Measurements from ENCODE around the gene ANKRD1.
A peak's percentile ranks its signal among the peaks of the same experiment; 100 is the strongest.

The ANKRD1 gene

GRCh38 chr10:90917238-90917967 is 3.5 kb downstream of the ANKRD1 start:
- Histone ChIP-seq H3K36me3 (ENCODE audit: insufficient read depth, low read length) (peaks cover 65% of the 10 kb centered on the region), H3K9ac (ENCODE audit: low read depth, low read length) (peak overlapping the region; percentile 86), H3K27me3 (ENCODE audit: control insufficient read depth, insufficient read depth, low read length) (no peaks in the 10 kb centered on the region), H3K4me2 (ENCODE audit: low read length) (peak overlapping the region; percentile 82), H3K4me1 (ENCODE audit: control insufficient read depth, insufficient read depth, low read length) (peaks cover 33% of the 10 kb centered on the region), H3K9me3 (replicated peaks; ENCODE audit: low read length) (no peaks in the 10 kb centered on the region), H3K4me3 (ENCODE audit: low read length) (peak overlapping the region; percentile 74)

DNA sequence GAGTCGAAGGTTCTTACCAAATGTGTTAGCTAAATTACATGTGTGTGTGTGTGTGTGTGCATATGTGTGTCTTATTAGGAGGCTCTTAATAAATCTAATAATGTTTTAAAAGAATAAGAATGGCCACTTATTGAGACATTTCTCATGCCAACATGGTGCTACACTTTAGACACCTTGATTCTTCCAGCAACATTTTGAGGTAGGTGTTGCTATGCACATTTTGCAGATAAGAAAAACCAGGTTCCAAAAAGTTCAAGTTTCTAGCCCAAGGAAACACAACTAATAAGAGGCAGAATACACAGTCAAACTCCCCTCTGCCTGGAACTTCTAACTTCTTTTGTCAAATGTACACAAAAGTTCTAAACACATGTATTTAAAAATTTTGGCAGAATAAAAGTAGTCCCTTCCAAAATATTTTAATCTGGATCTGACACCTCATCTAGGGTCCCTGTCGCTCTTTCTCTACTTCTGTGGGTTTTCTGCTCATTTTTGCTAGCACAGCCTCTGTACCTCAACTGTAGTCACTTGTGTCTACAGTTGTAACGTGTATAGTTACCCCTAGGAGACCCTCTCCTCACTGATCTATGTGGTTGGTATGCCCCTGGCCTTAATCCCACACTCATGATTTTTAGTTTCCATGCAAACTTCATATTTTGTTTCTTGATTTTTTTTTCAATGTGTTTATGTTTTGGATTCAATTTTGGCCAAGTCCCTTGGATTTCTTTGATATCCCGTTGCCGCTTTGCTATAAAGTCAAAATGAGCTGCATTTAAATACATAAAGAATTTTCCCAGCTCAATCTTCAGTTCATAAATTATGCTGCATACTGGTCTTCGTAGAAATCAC is 4.3 kb downstream of the ANKRD1 start:
- peaks cover 36% of the 10 kb centered on the region for H3K4me1 ChIP-seq (ENCODE audit: control insufficient read depth, insufficient read depth, low read length)
- H3K9ac ChIP-seq (ENCODE audit: low read depth, low read length) = peak overlapping the region; percentile 86
- H3K4me3 ChIP-seq (ENCODE audit: low read length) = peak overlapping the region; percentile 74
- no peaks in the 10 kb centered on the region for H3K9me3 ChIP-seq (replicated peaks; ENCODE audit: low read length)
- H3K27me3 ChIP-seq (ENCODE audit: control insufficient read depth, insufficient read depth, low read length) = no peaks in the 10 kb centered on the region
- H3K36me3 ChIP-seq (ENCODE audit: insufficient read depth, low read length) = peaks cover 73% of the 10 kb centered on the region
- peak overlapping the region; percentile 82 for H3K4me2 ChIP-seq (ENCODE audit: low read length)

- peak overlapping the region; percentile 18 for H3K4me2 ChIP-seq (ENCODE audit: low read length)
- peaks cover 32% of the 10 kb centered on the region for H3K4me1 ChIP-seq (ENCODE audit: control insufficient read depth, insufficient read depth, low read length)
- no peaks in the 10 kb centered on the region for H3K9me3 ChIP-seq (replicated peaks; ENCODE audit: low read length)
- no peak overlapping the region for H3K9ac ChIP-seq (ENCODE audit: low read depth, low read length)
- H3K36me3 ChIP-seq (ENCODE audit: insufficient read depth, low read length) = peaks cover 73% of the 10 kb centered on the region
- H3K4me3 ChIP-seq (ENCODE audit: low read length) = peak overlapping the region; percentile 36
- no peaks in the 10 kb centered on the region for H3K27me3 ChIP-seq (ENCODE audit: control insufficient read depth, insufficient read depth, low read length)
These were observed 5.2 kb downstream of the ANKRD1 start for GRCh38 chr10:90915766-90916075.

GRCh38 chr10:90914992-90915765 is 5.7 kb downstream of the ANKRD1 start:
- H3K4me2 ChIP-seq (ENCODE audit: low read length) = peak overlapping the region; percentile 29
- no peaks in the 10 kb centered on the region for H3K9me3 ChIP-seq (replicated peaks; ENCODE audit: low read length)
- H3K4me3 ChIP-seq (ENCODE audit: low read length) = peak overlapping the region; percentile 36
- peaks cover 73% of the 10 kb centered on the region for H3K36me3 ChIP-seq (ENCODE audit: insufficient read depth, low read length)
- no peak overlapping the region for H3K9ac ChIP-seq (ENCODE audit: low read depth, low read length)
- peaks cover 33% of the 10 kb centered on the region for H3K4me1 ChIP-seq (ENCODE audit: control insufficient read depth, insufficient read depth, low read length)
- H3K27me3 ChIP-seq (ENCODE audit: control insufficient read depth, insufficient read depth, low read length) = no peaks in the 10 kb centered on the region

GRCh38 chr10:90913774-90914420 is 7.0 kb downstream of the ANKRD1 start:
- Histone ChIP-seq H3K4me3 (ENCODE audit: low read length) (no peak overlapping the region), H3K4me1 (ENCODE audit: control insufficient read depth, insufficient read depth, low read length) (peaks cover 37% of the 10 kb centered on the region), H3K9me3 (replicated peaks; ENCODE audit: low read length) (no peaks in the 10 kb centered on the region), H3K4me2 (ENCODE audit: low read length) (no peak overlapping the region), H3K27me3 (ENCODE audit: control insufficient read depth, insufficient read depth, low read length) (no peaks in the 10 kb centered on the region), H3K36me3 (ENCODE audit: insufficient read depth, low read length) (peaks cover 69% of the 10 kb centered on the region), H3K9ac (ENCODE audit: low read depth, low read length) (no peak overlapping the region)

GRCh38 chr10:90912854-90913479 is 7.9 kb downstream of the ANKRD1 start:
- H3K4me1 ChIP-seq (ENCODE audit: control insufficient read depth, insufficient read depth, low read length) = peaks cover 33% of the 10 kb centered on the region
- H3K27me3 ChIP-seq (ENCODE audit: control insufficient read depth, insufficient read depth, low read length) = no peaks in the 10 kb centered on the region
- no peaks in the 10 kb centered on the region for H3K9me3 ChIP-seq (replicated peaks; ENCODE audit: low read length)
- H3K4me2 ChIP-seq (ENCODE audit: low read length) = no peak overlapping the region
- no peak overlapping the region for H3K4me3 ChIP-seq (ENCODE audit: low read length)
- H3K9ac ChIP-seq (ENCODE audit: low read depth, low read length) = no peak overlapping the region
- peaks cover 60% of the 10 kb centered on the region for H3K36me3 ChIP-seq (ENCODE audit: insufficient read depth, low read length)

GRCh38 chr10:90912174-90912573 is 8.7 kb downstream of the ANKRD1 start:
- Histone ChIP-seq H3K36me3 (ENCODE audit: insufficient read depth, low read length) (peaks cover 52% of the 10 kb centered on the region), H3K9me3 (replicated peaks; ENCODE audit: low read length) (no peaks in the 10 kb centered on the region), H3K4me1 (ENCODE audit: control insufficient read depth, insufficient read depth, low read length) (peaks cover 25% of the 10 kb centered on the region), H3K4me2 (ENCODE audit: low read length) (no peak overlapping the region), H3K27me3 (ENCODE audit: control insufficient read depth, insufficient read depth, low read length) (no peaks in the 10 kb centered on the region), H3K4me3 (ENCODE audit: low read length) (no peak overlapping the region), H3K9ac (ENCODE audit: low read depth, low read length) (peak overlapping the region; percentile 26)

- H3K4me2 ChIP-seq (ENCODE audit: low read length) = peak overlapping the region; percentile 28
- H3K27me3 ChIP-seq (ENCODE audit: control insufficient read depth, insufficient read depth, low read length) = no peaks in the 10 kb centered on the region
- H3K4me1 ChIP-seq (ENCODE audit: control insufficient read depth, insufficient read depth, low read length) = peaks cover 19% of the 10 kb centered on the region
- H3K9me3 ChIP-seq (replicated peaks; ENCODE audit: low read length) = no peaks in the 10 kb centered on the region
- peaks cover 44% of the 10 kb centered on the region for H3K36me3 ChIP-seq (ENCODE audit: insufficient read depth, low read length)
- no peak overlapping the region for H3K4me3 ChIP-seq (ENCODE audit: low read length)
- H3K9ac ChIP-seq (ENCODE audit: low read depth, low read length) = peak overlapping the region; percentile 26
These were observed 9.5 kb downstream of the ANKRD1 start for GRCh38 chr10:90911133-90912051.

DNA sequence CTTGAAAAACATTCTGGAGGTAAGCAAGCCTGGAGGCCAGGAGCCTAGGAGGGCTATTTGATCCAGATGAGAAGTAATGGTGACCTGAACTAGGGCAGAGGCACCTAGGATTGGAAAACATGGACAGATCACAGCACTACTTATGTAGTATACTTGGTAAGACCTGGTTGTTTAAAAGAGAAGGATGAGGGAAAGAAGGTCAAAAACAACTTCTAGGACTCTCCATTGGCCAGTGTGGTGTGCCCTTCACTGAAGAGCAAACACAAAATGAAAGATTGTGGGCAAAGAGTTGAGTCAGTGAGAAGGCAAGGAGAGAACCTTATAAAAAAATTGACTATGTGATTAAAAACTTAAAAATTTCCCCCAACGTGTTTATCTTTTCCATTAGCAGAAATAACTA is 14.3 kb downstream of the ANKRD1 start:
- Histone ChIP-seq H3K9me3 (replicated peaks; ENCODE audit: low read length) (no peaks in the 10 kb centered on the region), H3K4me3 (ENCODE audit: low read length) (no peak overlapping the region), H3K4me2 (ENCODE audit: low read length) (no peak overlapping the region), H3K27me3 (ENCODE audit: control insufficient read depth, insufficient read depth, low read length) (no peaks in the 10 kb centered on the region), H3K4me1 (ENCODE audit: control insufficient read depth, insufficient read depth, low read length) (peaks cover 10% of the 10 kb centered on the region), H3K36me3 (ENCODE audit: insufficient read depth, low read length) (peaks cover 5% of the 10 kb centered on the region), H3K9ac (ENCODE audit: low read depth, low read length) (no peak overlapping the region)

GRCh38 chr10:90905925-90906324 is 15.0 kb downstream of the ANKRD1 start:
- no peak overlapping the region for H3K4me3 ChIP-seq (ENCODE audit: low read length)
- no peaks in the 10 kb centered on the region for H3K9me3 ChIP-seq (replicated peaks; ENCODE audit: low read length)
- no peaks in the 10 kb centered on the region for H3K27me3 ChIP-seq (ENCODE audit: control insufficient read depth, insufficient read depth, low read length)
- no peak overlapping the region for H3K9ac ChIP-seq (ENCODE audit: low read depth, low read length)
- peaks cover 10% of the 10 kb centered on the region for H3K4me1 ChIP-seq (ENCODE audit: control insufficient read depth, insufficient read depth, low read length)
- H3K4me2 ChIP-seq (ENCODE audit: low read length) = no peak overlapping the region
- peaks cover 11% of the 10 kb centered on the region for H3K36me3 ChIP-seq (ENCODE audit: insufficient read depth, low read length)

All from skeletal muscle satellite cell (primary cell).